ENCODE measurements around the gene MFSD11.
A peak's percentile ranks its signal among the peaks of the same experiment; 100 is the strongest.
"Not testable (repeated sequence)": the region's sequence is repeated elsewhere in the genome, so short reads cannot be mapped to it uniquely, and the experiment has no call there.

MFSD11 gene

GRCh38 chr17:76752006-76752405 lies 14.1 kb downstream of the MFSD11 start:
- no peak for DNase-seq

- peak in 1 of 2 experiments; percentile 19 for DNase-seq
These were observed 15.4 kb downstream of the MFSD11 start for GRCh38 chr17:76753061-76753961.

- DNase-seq: no peak
These were observed 17.4 kb downstream of the MFSD11 start for GRCh38 chr17:76755285-76755684.

- no peak for DNase-seq
These were observed 19.3 kb downstream of the MFSD11 start for GRCh38 chr17:76757256-76757655.

GRCh38 chr17:76758570-76758969 lies 20.7 kb downstream of the MFSD11 start:
- DNase-seq: no peak

- peak; percentile 62 to 65 for DNase-seq
These were observed 35.1 kb downstream of the MFSD11 start for GRCh38 chr17:76772842-76773525.

GRCh38 chr17:76775021-76775600 lies 37.2 kb downstream of the MFSD11 start:
- no peak for DNase-seq

GRCh38 chr17:76781056-76781982 lies 43.4 kb downstream of the MFSD11 start:
- no peak for DNase-seq

- no peak for DNase-seq
These were observed 45.2 kb downstream of the MFSD11 start for GRCh38 chr17:76783146-76783545.

- DNase-seq: no peak
These were observed 47.0 kb downstream of the MFSD11 start for GRCh38 chr17:76784926-76785325.

- not testable (repeated sequence) for DNase-seq
These were observed 49.9 kb downstream of the MFSD11 start for GRCh38 chr17:76787866-76788265.

- no peak for DNase-seq
These were observed 51.4 kb downstream of the MFSD11 start for GRCh38 chr17:76789235-76789788.

GRCh38 chr17:76791053-76791980 lies 53.4 kb downstream of the MFSD11 start:
- DNase-seq: peak; percentile 29 to 33

GRCh38 chr17:76792348-76792747 lies 54.4 kb downstream of the MFSD11 start:
- DNase-seq: no peak

GRCh38 chr17:76793775-76794174 lies 55.9 kb downstream of the MFSD11 start:
- DNase-seq: no peak

- no peak for DNase-seq
These were observed 58.2 kb downstream of the MFSD11 start for GRCh38 chr17:76796081-76796480.

GRCh38 chr17:76797241-76797840 lies 59.4 kb downstream of the MFSD11 start:
- no peak for DNase-seq

- no peak for DNase-seq
These were observed 63.8 kb downstream of the MFSD11 start for GRCh38 chr17:76801706-76802105.

GRCh38 chr17:76805319-76805718 lies 67.4 kb downstream of the MFSD11 start:
- DNase-seq: no peak

GRCh38 chr17:76806151-76806550 lies 68.2 kb downstream of the MFSD11 start:
- DNase-seq: not testable (repeated sequence)

GRCh38 chr17:76806767-76807166 lies 68.8 kb downstream of the MFSD11 start:
- not testable (repeated sequence) for DNase-seq
